ENCODE data around the gene TNFAIP8L3.

GRCh38 chr15:51007131-51007666, 87.5 kb downstream of the TNFAIP8L3 start:
- TF ChIP-seq CTCF (IDR thresholded peaks at IDR 0.05) = no peak
- TF ChIP-seq EZH2 (IDR thresholded peaks at IDR 0.05) = no peak

All from neural progenitor cell (in vitro differentiated cells).